DND-41 (cell line): Measurements from ENCODE around the gene CD300LG.

Experiments
- ATAC-seq: fragments of 200-7000 bp; cut with Tn5 transposase; 3 replicates; pipeline ENCODE4 v1.9.1; 2021; ENCODE audit warnings: low read depth; ENCODE audit not compliant: insufficient read depth
- DNase-seq: peaks from one replicate; pipeline ENCODE4 v3.0.0-alpha.2; 2020
- H2AFZ ChIP-seq: 2 replicates; pipeline ENCODE4 v1.6.0; 2012; ENCODE audit warnings: low read depth, low read length
- H3K27ac ChIP-seq: 2 replicates; pipeline ENCODE4 v1.5.1; 2012; ENCODE audit warnings: low read length, inconsistent platforms
- H3K27me3 ChIP-seq: fragments of 200-600 bp; sonication (generic); 2 replicates; pipeline ENCODE4 v1.6.0; 2012; ENCODE audit warnings: low read length, mild to moderate bottlenecking, inconsistent platforms; ENCODE audit not compliant: insufficient read depth, poor library complexity
- H3K36me3 ChIP-seq: 2 replicates; pipeline ENCODE4 v1.5.1; 2012; ENCODE audit warnings: low read length, inconsistent platforms; ENCODE audit not compliant: insufficient read depth
- H3K4me1 ChIP-seq: 2 replicates; pipeline ENCODE4 v1.5.1; 2012; ENCODE audit warnings: mild to moderate bottlenecking, low read length; ENCODE audit not compliant: insufficient read depth
- H3K4me2 ChIP-seq: 2 replicates; pipeline ENCODE4 v1.6.0; 2012; ENCODE audit warnings: mild to moderate bottlenecking, moderate library complexity, low read length, inconsistent platforms; ENCODE audit not compliant: insufficient read depth
- H3K4me3 ChIP-seq, 2 experiments: fragments of 200-600 bp in 1 of 2; shearing (Covaris generic) in 1 of 2; 2 replicates each; pipeline ENCODE4 v1.5.1; 2012 to 2016; ENCODE audit warnings: inconsistent platforms in 2 of 2, low read length in 2 of 2, mild to moderate bottlenecking in 2 of 2, low read depth in 1 of 2, moderate library complexity in 1 of 2
- H3K79me2 ChIP-seq: 2 replicates; pipeline ENCODE4 v1.6.0; 2012; ENCODE audit warnings: low read length, inconsistent platforms; ENCODE audit not compliant: insufficient read depth
- H3K9ac ChIP-seq: 2 replicates; pipeline ENCODE4 v1.6.0; 2012; ENCODE audit warnings: low read depth, mild to moderate bottlenecking, inconsistent platforms, low read length, moderate library complexity
- H3K9me3 ChIP-seq: 2 replicates; pipeline ENCODE4 v1.5.1; 2012; ENCODE audit warnings: low read length, moderate library complexity, mild to moderate bottlenecking, inconsistent platforms; ENCODE audit not compliant: insufficient read depth, severe bottlenecking
- H4K20me1 ChIP-seq: 2 replicates; pipeline ENCODE4 v1.6.0; 2012; ENCODE audit warnings: low read length; ENCODE audit not compliant: insufficient read depth
- EZH2 ChIP-seq: IDR thresholded peaks from 3 replicates; pipeline ENCODE4 v1.6.1; 2012; ENCODE audit warnings: borderline replicate concordance, low read depth, mild to moderate bottlenecking, moderate library complexity, low read length, inconsistent platforms; ENCODE audit not compliant: severe bottlenecking
- TF ChIP-seq, protein P1 (sequence below): IDR thresholded peaks from 2 replicates; pipeline ENCODE4 v1.5.1; 2012; ENCODE audit warnings: borderline replicate concordance, low read length, moderate library complexity, mild to moderate bottlenecking; ENCODE audit not compliant: poor library complexity, severe bottlenecking; ENCODE audit errors: extremely low read depth

CD300LG gene

GRCh38 chr17:43814714-43815113, 32.3 kb upstream of the CD300LG start:
- Histone ChIP-seq H3K9me3 (no peaks in the 10 kb centered on the region), H3K36me3 (no peaks in the 10 kb centered on the region), H2AFZ (no peak overlapping the region), H3K27me3 (peaks cover 19% of the 10 kb centered on the region), H4K20me1 (no peaks in the 10 kb centered on the region), H3K9ac (no peak overlapping the region), H3K79me2 (no peaks in the 10 kb centered on the region), H3K27ac (no peak overlapping the region), H3K4me1 (no peaks in the 10 kb centered on the region), H3K4me2 (no peak overlapping the region), H3K4me3 (no peak overlapping the region)
- ATAC-seq (no peak), DNase-seq (no peak)
- TF ChIP-seq, protein P1, sequence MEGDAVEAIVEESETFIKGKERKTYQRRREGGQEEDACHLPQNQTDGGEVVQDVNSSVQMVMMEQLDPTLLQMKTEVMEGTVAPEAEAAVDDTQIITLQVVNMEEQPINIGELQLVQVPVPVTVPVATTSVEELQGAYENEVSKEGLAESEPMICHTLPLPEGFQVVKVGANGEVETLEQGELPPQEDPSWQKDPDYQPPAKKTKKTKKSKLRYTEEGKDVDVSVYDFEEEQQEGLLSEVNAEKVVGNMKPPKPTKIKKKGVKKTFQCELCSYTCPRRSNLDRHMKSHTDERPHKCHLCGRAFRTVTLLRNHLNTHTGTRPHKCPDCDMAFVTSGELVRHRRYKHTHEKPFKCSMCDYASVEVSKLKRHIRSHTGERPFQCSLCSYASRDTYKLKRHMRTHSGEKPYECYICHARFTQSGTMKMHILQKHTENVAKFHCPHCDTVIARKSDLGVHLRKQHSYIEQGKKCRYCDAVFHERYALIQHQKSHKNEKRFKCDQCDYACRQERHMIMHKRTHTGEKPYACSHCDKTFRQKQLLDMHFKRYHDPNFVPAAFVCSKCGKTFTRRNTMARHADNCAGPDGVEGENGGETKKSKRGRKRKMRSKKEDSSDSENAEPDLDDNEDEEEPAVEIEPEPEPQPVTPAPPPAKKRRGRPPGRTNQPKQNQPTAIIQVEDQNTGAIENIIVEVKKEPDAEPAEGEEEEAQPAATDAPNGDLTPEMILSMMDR: no peak
- no peak for TF ChIP-seq EZH2

DNA sequence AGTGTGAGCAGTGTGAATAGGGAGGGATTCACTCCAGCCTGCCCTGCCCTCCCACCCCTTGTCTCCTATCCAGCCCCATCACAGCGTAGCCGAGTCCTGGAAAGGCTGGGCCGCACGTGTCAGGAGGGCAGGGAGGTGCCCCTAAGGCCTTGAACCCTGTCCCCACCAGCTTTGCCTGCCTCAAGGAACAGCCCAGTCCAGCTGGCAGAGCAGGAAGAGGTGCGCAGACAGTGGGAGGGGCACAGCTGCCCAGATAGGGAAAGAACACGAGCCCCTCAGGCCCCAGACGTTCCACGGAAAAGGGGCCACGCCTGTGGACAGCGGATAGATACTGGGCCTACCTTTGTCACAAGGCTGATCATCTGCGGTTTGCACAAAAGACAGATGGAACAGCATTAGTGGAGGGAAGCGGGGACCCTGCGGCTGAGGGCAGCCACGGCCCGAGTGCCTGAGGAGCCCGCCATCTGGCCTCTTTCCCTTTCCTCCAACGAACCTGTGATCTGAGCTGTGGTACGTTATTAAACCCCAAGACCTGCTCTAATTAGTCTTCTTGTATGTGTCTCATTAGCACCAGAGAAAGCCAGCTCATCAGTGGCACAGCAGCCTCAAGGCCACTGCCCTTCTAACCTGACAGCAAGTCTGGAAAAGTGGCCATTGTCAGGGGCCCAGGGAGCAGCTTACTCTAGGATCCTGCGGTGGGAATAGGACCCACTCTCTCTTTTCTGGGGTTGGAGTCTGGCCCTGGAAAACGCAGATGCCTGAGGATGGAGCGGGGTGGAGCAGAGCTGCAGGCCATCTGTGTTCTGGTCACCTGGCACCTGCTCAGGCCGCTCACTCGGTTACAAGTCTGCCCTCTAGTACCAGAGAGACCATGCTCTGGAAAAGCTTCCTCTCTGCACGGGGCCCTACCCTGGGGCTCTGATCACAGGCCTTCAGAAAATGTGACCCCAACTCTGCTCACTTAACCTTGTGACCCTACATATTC, 30.3 kb upstream of the CD300LG start:
- ATAC-seq: no peak
- Histone ChIP-seq H3K79me2 (no peaks in the 10 kb centered on the region), H3K4me3 (no peak overlapping the region), H4K20me1 (no peaks in the 10 kb centered on the region), H3K9ac (no peak overlapping the region), H3K4me2 (no peak overlapping the region), H3K9me3 (no peaks in the 10 kb centered on the region), H3K36me3 (no peaks in the 10 kb centered on the region), H3K27me3 (peaks cover 13% of the 10 kb centered on the region), H2AFZ (no peak overlapping the region), H3K27ac (no peak overlapping the region), H3K4me1 (no peaks in the 10 kb centered on the region)
- DNase-seq: no peak
- TF ChIP-seq EZH2: no peak
- TF ChIP-seq, protein P1: no peak

DNA sequence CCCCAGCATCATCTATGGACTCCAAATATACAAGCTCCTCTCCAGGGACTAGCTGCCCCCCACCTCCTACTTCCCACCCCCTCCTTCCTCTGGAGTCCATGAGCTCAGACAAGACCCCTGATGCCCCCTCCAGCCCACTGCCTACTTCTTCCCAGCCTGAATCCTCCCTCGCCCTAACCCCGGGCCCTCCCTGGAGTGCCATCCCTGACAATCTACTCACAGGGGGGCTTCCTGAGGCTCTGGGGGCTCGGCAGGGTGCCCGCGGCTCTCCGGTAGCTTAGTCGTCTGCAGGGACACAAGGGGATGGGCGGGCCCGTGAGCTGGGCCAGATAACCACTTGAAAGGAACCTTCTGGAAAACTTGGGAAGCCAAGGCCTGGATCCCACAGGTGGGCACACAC, 29.1 kb upstream of the CD300LG start:
- H3K9ac ChIP-seq: no peak overlapping the region
- H3K79me2 ChIP-seq: no peaks in the 10 kb centered on the region
- H3K27ac ChIP-seq: no peak overlapping the region
- H3K27me3 ChIP-seq: peaks cover 9% of the 10 kb centered on the region
- no peaks in the 10 kb centered on the region for H4K20me1 ChIP-seq
- ATAC-seq: no peak
- TF ChIP-seq EZH2: no peak
- TF ChIP-seq, protein P1: no peak
- DNase-seq: no peak
- H3K4me1 ChIP-seq: no peaks in the 10 kb centered on the region
- no peaks in the 10 kb centered on the region for H3K36me3 ChIP-seq
- no peak overlapping the region for H3K4me3 ChIP-seq
- no peaks in the 10 kb centered on the region for H3K9me3 ChIP-seq
- no peak overlapping the region for H2AFZ ChIP-seq
- no peak overlapping the region for H3K4me2 ChIP-seq
